HepG2 (cell line): ENCODE results near the gene DHX30. TPM values are rescaled to one million over a fixed set of nuclear protein-coding genes. Genes with fewer than 3 reads are reported as not detected.

Experiments used
- ARHGAP35 ChIP-seq: sonication (generic); formaldehyde crosslinking; IDR thresholded peaks from 2 replicates; pipeline ENCODE4 v1.9.0; 2022; ENCODE audit warnings: mild to moderate bottlenecking, inconsistent platforms, moderate library complexity, missing genetic modification reagents, borderline replicate concordance
- ATRX ChIP-seq: sonication (generic); formaldehyde crosslinking; IDR thresholded peaks from 2 replicates; pipeline ENCODE4 v1.4.0; 2020; ENCODE audit warnings: missing genetic modification reagents, borderline replicate concordance
- BHLHE40 ChIP-seq: IDR thresholded peaks from 2 replicates; pipeline ENCODE4 v1.6.1; 2011; ENCODE audit warnings: low read length, improper control_type of control experiment
- CHCHD3 ChIP-seq: sonication (generic); formaldehyde crosslinking; IDR thresholded peaks from 2 replicates; pipeline ENCODE4 v1.8.0; 2022; ENCODE audit warnings: mild to moderate bottlenecking, missing genetic modification reagents, moderate library complexity
- HES4 ChIP-seq: sonication (generic); formaldehyde crosslinking; IDR thresholded peaks from 2 replicates; pipeline ENCODE4 v1.9.0; 2021; ENCODE audit warnings: mild to moderate bottlenecking, missing genetic modification reagents, borderline replicate concordance
- KAT2B ChIP-seq: fragments of 150-350 bp; IDR thresholded peaks from 2 replicates; pipeline ENCODE4 v1.6.1; 2014; ENCODE audit warnings: low read depth, low read length, borderline replicate concordance
- LRRFIP1 ChIP-seq: sonication (generic); formaldehyde crosslinking; conservative IDR thresholded peaks from 2 replicates; pipeline ENCODE4 v1.4.0; 2020; ENCODE audit warnings: missing genetic modification reagents
- MLXIP ChIP-seq: sonication (generic); formaldehyde crosslinking; IDR thresholded peaks from 2 replicates; pipeline ENCODE4 v1.9.0; 2021; ENCODE audit warnings: missing genetic modification reagents, borderline replicate concordance
- NFKBIZ ChIP-seq: IDR thresholded peaks from 2 replicates; pipeline ENCODE4 v1.6.1; 2018; ENCODE audit warnings: missing genetic modification reagents, missing compliant biosample characterization
- PPARG ChIP-seq: conservative IDR thresholded peaks from 2 replicates; pipeline ENCODE4 v1.6.1; 2016; ENCODE audit warnings: missing biosample characterization, missing genetic modification reagents
- SNAI1 ChIP-seq: sonication (generic); formaldehyde crosslinking; IDR thresholded peaks from 2 replicates; pipeline ENCODE4 v1.5.0; 2020; ENCODE audit warnings: mild to moderate bottlenecking, missing genetic modification reagents, borderline replicate concordance
- SP5 ChIP-seq: IDR thresholded peaks from 2 replicates; pipeline ENCODE4 v1.6.1; 2016; ENCODE audit warnings: low read depth, borderline replicate concordance
- ZBTB39 ChIP-seq: sonication (generic); formaldehyde crosslinking; IDR thresholded peaks from 2 replicates; pipeline ENCODE4 v1.5.0; 2020; ENCODE audit warnings: missing genetic modification reagents
- ZNF75D ChIP-seq: sonication (generic); formaldehyde crosslinking; IDR thresholded peaks from 2 replicates; pipeline ENCODE4 v1.8.1; 2023; ENCODE audit warnings: missing genetic modification reagents, mild to moderate bottlenecking, borderline replicate concordance
- ZNF770 ChIP-seq: sonication (generic); formaldehyde crosslinking; IDR thresholded peaks from 2 replicates; pipeline ENCODE4 v1.5.0; 2020; ENCODE audit warnings: mild to moderate bottlenecking, missing genetic modification reagents
- ZSCAN30 ChIP-seq: sonication (generic); formaldehyde crosslinking; IDR thresholded peaks from 2 replicates; pipeline ENCODE4 v1.5.0; 2020; ENCODE audit warnings: mild to moderate bottlenecking, missing genetic modification reagents
- polyA plus RNA-seq, 8 experiments: library from polyadenylated mRNA; depleted of rRNA in 3 of 8; stranded (reverse) in 7 of 8; unstranded in 1 of 8; fragments of >200 nt; fragmentation: Illumina TruSeq in 4 of 8; extraction: Trizol in 4 of 8; gene quantifications; 2 replicates each; pipeline versions ENCODE4 v1.2.1 to v1.2.3, GENCODE V29; 2011 to 2016; ENCODE audit warnings: low read depth in 4 of 8, missing spikeins in 1 of 8, mixed read lengths in 1 of 8; ENCODE audit not compliant: insufficient read depth in 1 of 8
- total RNA-seq, 5 experiments: library from RNA; depleted of rRNA; stranded (reverse); fragments of >200 nt; fragmentation: Illumina TruSeq; extraction: Trizol; gene quantifications; 2 replicates each; pipeline ENCODE4 v1.2.3, GENCODE V29; 2016; ENCODE audit warnings: low read depth in 1 of 5
- TF ChIP-seq, protein P1 (sequence below): sonication (generic); formaldehyde crosslinking; IDR thresholded peaks from 2 replicates; pipeline ENCODE4 v1.4.0; 2020; ENCODE audit warnings: mild to moderate bottlenecking, missing genetic modification reagents

Gene DHX30
- total and polyA plus RNA-seq, 2 of the 13 experiments (the other 11 are each of a cell fraction or from before 2014, with no cell fraction given): 30.6 to 59.4 TPM

- peak; percentile 66 for TF ChIP-seq ZNF770
- TF ChIP-seq SNAI1: 0 out of 2 replicates have a peak, but pooled peaks have one; percentile 43
- TF ChIP-seq ZSCAN30 (CRISPR knock-in tag): no peak
- TF ChIP-seq ARHGAP35 (CRISPR knock-in tag): peak; percentile 59; the same call in 1 of the 2 replicates
- TF ChIP-seq CHCHD3 (CRISPR knock-in tag): peak; percentile 67; the same call in 1 of the 2 replicates
- no peak for TF ChIP-seq MLXIP (CRISPR knock-in tag)
- TF ChIP-seq LRRFIP1 (CRISPR knock-in tag): no peak
- TF ChIP-seq, protein P1, sequence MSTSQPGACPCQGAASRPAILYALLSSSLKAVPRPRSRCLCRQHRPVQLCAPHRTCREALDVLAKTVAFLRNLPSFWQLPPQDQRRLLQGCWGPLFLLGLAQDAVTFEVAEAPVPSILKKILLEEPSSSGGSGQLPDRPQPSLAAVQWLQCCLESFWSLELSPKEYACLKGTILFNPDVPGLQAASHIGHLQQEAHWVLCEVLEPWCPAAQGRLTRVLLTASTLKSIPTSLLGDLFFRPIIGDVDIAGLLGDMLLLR (CRISPR knock-in tag): peak; percentile 93
- TF ChIP-seq ATRX (CRISPR knock-in tag): no peak
- no peak for TF ChIP-seq KAT2B
- peak; percentile 36; the same call in 1 of the 2 replicates for TF ChIP-seq SP5 (CRISPR knock-in tag)
- peak; percentile 84; the same call in 1 of the 2 replicates for TF ChIP-seq HES4 (CRISPR knock-in tag)
- no peak for TF ChIP-seq NFKBIZ (CRISPR knock-in tag)
- TF ChIP-seq PPARG: peak; percentile 73
- 0 out of 2 replicates have a peak, but pooled peaks have one; percentile 40 for TF ChIP-seq BHLHE40
- no peak for TF ChIP-seq ZNF75D (CRISPR knock-in tag)
- no peak for TF ChIP-seq ZBTB39 (CRISPR knock-in tag)
Observed at GRCh38 chr3:47824541-47825473, 21.9 kb downstream of the DHX30 start (continued).
